Measurements from ENCODE around the gene SLC9A3. TPM values are rescaled to one million over a fixed set of nuclear protein-coding genes. Genes with fewer than 3 reads are reported as not detected.

SLC9A3 gene
- total RNA-seq, 1 donor from 2014 or later = 1.0 TPM

DNA sequence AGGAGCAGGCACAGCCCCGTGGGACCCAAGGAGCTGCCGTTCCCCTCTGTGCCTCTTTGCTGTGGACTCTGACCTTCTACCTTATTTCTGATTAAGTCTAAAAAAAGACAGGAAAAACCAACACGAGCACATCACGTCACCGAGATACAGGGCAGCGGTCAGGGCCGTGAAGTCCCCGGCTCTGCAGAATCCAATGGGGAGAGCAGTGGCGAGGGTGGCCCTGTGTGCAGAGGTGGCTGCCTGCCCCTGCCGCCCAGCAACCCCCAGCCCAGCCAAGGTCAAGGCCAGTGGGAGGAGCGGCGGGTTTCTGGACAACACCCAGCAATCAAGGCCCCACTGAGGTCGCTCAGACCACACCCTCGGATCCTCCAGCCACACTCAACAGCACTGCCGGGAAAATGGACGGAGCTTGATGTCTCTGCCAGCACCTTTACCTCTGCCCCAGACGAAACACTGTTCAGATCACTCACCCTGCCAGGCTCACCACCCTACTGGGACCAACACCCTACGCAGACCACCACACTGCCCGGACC, 32.7 kb upstream of the SLC9A3 start:
- intact Hi-C loops (cut with DNase I) = no loop called here
- DNase-seq (ENCODE audit: low spot score) = peak; percentile 63

DNA sequence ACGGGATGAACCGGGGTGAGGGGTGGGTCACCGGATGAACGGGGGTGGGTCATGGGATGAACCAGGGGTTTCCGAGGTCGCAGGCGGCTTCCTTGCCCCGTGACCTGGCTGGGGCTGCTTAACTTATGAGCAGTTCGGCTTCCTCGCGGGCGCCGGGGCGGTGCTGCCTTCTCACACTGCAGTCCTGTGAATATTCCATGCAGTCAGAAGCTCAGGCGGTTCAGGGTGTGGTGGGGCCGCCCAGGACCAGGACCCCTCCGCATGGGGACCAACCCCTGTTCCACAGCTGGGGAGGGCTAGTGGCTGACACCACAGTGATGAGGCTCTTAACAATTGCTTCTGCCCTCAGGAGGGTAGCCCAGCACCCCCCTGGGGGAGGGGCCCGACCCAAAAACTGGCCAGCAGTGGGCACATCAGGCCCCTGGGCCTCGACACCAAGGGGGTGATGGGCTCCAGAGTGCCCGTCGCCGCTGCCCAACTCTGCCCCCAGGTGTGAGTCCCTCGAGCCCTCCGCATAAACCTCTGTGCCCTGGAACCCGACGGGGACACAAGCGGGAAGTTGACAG, 30.9 kb upstream of the SLC9A3 start:
- intact Hi-C loops (cut with DNase I) = no loop called here
- peak; percentile 63 for DNase-seq (ENCODE audit: low spot score)

DNA sequence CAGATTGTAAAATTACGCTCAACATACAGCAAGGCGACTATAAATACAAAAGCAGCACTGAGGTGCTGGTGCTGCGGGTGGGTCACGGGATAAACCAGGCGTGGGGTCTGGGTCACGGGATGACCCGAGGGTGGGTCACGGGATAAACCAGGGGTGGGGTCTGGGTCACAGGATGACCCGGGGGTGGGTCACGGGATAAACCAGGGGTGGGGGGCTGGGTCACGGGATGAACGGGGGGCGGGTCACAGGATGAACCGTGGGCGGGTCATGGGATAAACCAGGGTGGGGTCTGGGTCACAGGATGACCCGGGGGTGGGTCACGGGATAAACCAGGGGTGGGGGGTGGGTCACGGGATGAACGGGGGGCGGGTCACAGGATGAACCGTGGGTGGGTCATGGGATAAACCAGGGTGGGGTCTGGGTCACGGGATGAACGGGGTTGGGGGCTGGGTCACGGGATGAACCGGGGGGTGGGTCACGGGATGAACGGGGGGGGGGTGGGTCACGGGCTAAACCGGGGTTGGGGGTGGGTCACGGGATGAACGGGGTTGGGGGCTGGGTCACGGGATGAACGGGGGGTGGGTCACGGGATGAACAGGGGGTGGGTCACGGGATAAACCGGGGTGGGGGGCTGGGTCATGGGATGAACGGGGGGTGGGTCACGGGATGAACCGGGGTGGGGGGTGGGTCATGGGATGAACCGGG, 30.2 kb upstream of the SLC9A3 start:
- DNase-seq (ENCODE audit: low spot score) = no peak
- intact Hi-C loops (cut with DNase I) = no loop called here

DNA sequence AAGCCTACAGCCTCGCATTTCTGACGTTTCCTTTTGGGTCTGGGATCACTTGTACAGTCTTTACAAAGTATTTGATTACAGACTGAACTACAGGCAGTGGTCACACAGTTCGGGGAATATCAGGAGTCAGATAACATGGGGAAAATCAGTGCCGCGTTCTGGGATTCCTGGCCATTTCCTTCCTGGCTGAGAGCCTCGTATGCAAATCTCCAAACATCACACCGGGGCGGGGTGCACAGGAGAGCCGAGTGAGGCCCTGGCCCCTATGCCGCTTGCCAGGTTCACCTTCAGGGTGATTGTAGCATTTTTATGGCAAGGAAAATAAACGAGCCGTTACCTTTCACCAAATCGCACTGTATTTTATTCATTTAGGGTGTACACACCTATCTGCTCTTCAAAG, 29.6 kb upstream of the SLC9A3 start:
- DNase-seq (ENCODE audit: low spot score) = no peak
- intact Hi-C loops (cut with DNase I) = no loop called here

DNA sequence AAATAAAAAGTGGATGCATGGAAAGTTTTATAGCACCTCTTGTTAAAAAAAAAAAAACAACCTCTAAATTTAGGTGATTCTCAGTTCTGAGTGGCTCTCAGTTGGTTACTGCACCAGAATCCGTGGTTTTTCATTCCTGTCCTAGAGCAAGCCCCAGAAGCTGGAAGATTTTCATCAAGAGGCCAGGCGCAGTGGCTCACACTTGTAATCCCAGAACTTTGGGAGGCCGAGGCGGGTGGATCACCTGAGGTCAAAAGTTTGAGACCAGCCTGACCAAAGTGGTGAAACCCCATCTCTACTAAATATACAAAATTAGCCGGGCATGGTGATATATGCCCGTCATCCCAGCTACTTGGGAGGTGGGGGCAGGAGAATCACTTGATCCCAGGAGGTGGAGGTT, 27.2 kb upstream of the SLC9A3 start:
- no peak for DNase-seq (ENCODE audit: low spot score)
- intact Hi-C loops (cut with DNase I) = no loop called here

DNA sequence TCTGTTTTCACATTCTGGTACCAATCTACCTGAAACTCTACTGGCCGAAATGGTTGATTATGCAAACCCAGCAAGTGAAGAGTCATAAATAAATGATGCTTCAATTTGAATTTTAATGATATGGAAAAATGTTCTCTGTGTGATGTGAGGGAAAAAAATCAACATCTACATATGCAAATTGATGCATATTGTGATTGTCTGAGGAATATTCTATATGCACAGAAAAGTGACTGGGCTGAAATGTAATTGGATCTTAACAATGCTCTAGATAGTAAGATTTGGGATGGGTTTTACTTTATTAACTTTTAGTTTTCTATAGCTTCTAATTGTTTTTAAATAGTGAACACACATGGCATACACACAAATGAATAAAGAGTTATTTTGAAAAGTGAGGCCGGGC, 25.0 kb upstream of the SLC9A3 start:
- no peak for DNase-seq (ENCODE audit: low spot score)
- intact Hi-C loops (cut with DNase I) = no loop called here

DNA sequence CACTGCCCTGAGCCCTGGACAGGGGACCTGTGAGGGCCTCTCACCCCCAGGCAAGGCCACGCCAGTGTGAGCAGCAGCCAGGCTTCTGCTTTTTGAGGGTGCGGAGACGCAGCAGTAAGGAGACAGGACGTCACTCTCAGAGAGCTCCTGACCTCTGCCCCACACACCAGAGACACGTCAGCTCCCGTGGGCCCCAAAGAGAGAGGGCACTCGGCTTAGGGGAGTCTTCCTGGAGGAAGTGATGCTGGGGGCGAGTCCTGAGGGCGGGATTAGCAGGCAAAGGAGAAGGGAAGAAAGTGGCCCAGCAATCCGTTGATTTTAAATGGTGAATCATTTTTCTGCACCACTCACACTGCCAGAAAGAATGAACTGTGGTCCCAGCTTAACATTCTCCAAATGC, 24.0 kb upstream of the SLC9A3 start:
- intact Hi-C loops (cut with DNase I) = no loop called here
- DNase-seq (ENCODE audit: low spot score) = peak; percentile 53

DNA sequence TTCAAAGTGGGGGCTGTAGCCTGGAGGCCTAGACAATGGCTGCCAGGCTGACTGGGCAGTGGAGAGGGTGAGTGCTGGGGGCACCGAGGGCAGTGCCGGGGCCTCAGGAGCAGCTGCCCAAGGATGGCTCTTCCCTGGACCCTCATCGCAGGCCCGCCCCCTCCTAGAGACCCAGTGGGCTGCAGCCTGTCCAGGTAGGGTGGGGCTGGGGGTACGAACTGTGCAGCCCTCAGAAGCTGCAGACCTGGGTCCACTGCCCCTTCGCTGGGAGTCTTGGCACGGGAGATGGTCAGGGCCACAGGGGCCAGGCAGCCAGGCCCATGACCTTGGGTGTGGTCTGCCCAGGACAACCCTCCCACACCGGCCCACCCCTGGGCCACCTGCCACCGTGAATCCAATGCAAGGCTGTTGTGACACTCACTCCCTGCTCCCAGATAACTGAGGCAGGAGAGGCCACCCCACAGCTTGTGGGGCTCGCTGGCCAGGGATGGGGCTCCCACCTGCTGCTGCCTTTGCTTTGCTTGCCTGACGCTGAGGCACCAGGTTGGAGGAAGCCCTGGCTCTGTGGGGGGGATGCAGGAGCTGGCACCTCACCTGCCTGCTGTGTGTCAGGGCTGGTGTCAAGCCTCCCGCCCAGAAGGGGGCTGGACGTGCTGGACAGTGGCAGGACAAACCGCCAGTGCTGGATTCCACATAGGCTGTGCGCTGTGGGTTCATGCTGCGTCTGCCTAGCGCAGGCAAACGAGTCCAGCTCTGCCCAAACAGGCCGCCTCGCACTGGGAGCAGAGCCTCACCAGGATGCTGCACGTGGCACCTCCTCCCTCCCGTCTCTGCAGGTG, 23.1 kb upstream of the SLC9A3 start:
- DNase-seq (ENCODE audit: low spot score) = peak; percentile 63
- intact Hi-C loops (cut with DNase I) = no loop called here

DNA sequence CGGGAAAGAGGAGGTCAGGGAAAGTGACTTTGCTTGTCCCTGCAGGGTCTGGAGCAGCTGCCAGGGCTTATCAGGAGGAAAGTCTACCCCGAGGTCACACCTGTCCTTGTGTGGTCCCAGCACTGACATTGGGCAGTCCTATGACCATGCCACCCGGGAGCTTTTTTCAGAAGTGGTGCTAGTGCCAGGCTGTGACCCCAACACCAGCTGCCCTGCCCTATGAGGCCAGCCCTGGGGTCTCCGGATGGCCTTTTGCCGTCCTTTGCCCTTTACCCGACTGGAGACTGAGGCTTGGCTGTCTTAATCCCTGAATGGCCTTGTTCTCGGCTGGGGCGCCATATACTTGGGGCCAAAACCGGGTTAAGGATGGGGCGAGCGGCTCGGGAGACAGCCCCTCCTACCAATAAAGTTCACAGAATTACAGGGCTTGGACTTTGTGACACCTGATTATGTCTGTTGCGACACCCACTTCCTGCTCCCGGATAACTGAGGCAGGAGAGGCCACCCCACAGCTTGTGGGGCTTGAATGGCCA, 22.2 kb upstream of the SLC9A3 start:
- DNase-seq (ENCODE audit: low spot score) = peak; percentile 67
- intact Hi-C loops (cut with DNase I) = no loop called here

DNA sequence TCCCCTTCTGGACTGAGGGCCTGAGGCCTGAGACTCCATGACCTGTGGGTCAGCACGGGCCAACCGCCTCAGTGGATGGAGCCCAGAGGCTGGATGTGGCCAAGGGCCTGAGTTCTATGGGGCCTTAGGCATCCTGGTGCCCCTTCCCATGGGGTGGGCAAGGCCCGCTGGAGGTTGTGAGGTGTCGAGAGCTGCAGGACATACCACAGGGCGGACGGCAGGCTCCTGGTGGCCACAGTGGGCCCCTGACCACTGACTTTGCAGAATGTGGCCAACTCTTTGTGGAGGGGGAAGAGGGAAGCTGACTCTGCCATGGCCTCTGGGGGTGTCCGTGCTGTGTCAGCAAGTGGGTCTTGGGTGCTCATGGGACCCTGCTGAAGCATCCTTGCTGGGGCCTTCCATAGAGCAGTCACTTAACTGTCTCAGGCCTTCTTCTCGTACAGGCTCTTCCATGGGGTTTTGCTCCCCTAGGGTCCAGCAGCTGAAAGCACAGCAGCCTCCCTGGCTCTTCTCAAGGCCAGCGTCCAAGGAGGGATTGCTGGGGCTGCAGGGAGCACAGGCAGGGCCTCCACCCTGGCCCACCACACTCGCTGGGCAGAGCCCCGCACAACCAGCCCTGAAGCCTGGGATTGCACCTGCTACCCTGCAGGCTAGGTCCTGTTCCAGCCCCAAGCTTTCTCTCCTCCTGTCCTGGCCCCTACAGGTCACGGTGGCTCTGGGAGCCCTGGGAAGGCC, 21.6 kb upstream of the SLC9A3 start:
- intact Hi-C loops (cut with DNase I) = no loop called here
- DNase-seq (ENCODE audit: low spot score) = peak; percentile 62

DNA sequence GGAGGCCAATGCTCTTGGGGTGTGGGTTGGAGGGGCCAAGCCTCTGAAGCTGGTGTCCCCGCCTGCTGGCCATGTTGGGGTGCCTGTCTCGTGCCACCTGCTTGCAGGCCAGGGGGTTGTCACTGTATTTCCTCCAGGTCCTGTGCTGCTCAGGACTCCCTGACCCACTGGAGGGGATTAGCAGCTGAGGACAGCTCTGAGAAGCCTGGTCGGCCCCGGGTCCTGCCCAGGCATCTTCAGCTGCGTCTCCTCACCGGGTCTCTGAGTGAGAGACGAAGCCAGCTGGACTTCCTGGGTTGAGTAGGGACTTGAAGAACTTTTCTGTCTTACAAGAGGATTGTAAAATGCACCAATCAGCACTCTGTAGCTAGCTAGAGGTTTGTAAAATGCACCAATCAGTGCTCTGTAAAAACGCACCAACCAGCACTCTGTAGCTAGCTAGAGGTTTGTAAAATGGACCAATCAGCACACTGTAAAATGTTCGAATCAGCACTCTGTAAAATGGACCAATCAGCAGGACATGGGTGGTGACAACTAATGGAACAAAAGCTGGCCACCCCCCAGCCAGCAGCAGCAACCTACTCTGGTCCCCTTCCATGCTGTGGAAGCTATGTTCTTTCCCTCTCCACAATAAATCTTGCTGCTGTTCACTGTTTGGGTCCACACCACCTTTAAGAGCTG, 20.6 kb upstream of the SLC9A3 start:
- intact Hi-C loops (cut with DNase I) = no loop called here

DNA sequence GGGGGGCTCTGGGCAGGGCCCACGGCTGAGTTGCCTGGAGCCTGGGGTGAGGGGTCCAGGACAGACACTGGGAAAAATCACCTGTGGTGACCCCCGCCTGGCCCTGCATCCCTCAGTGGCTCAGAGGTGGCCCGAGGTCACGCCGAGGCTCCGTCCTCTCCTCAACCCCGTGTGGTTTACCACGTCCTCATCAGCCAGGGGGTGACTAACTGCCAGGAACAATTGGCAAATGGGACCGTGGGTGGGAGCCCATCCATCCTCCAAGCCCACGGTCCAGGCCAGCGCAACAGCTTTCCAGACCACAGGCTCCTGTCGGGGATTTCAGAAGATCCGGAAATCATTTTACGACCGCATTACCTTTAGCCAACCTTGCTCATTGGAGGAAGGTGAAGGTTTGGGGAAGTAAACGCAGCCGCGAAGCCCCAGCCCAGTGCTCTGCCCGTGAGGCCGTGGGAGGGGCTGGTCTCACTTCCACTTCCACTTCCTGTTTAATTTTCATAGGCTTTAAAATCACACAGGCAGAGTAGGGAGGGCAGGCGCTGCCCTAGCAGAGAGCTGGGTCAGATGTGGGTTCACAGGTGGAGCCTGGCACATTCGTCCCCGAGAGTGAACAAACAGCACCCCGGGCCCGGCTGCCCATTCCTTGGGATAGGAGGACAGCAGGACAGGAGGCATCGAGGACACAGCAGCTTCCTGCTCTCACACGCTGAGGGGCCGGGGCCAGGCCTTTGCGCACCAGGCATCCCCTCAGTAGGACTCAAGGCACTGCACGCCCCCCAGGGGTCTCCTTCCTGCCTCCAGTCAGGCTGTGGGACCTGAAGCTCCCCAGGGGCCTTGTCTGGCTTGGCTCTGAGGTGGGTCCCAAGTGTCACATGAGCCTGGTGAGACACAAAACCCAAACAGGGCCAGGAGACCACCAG, 19.8 kb upstream of the SLC9A3 start:
- intact Hi-C loops (cut with DNase I) = no loop called here
- peak; percentile 88 for DNase-seq (ENCODE audit: low spot score)

More for the DNA sequence above, 20.6 kb upstream of the SLC9A3 start:
- DNase-seq (ENCODE audit: low spot score) = no peak

DNA sequence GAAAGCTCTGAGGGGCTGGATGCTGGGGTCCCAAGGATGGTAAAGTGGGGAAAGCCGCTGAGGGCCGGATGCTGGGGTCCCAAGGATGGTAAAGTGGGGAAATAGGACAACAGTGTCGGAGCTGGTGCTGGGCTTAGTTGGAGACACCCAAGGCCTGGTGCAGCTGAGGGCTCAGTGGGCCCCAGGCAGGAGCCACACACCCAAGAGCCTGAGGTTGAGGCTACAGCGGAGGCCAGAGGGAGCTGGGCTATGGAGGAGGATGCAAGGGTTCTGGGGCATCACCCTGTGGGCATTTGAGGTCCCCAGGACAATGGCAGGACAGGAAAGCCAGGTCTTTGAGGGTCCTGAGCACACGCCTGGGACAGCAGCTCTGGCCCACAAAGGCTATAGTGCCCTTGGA, 19.1 kb upstream of the SLC9A3 start:
- intact Hi-C loops (cut with DNase I) = no loop called here
- peak; percentile 31 for DNase-seq (ENCODE audit: low spot score)

DNA sequence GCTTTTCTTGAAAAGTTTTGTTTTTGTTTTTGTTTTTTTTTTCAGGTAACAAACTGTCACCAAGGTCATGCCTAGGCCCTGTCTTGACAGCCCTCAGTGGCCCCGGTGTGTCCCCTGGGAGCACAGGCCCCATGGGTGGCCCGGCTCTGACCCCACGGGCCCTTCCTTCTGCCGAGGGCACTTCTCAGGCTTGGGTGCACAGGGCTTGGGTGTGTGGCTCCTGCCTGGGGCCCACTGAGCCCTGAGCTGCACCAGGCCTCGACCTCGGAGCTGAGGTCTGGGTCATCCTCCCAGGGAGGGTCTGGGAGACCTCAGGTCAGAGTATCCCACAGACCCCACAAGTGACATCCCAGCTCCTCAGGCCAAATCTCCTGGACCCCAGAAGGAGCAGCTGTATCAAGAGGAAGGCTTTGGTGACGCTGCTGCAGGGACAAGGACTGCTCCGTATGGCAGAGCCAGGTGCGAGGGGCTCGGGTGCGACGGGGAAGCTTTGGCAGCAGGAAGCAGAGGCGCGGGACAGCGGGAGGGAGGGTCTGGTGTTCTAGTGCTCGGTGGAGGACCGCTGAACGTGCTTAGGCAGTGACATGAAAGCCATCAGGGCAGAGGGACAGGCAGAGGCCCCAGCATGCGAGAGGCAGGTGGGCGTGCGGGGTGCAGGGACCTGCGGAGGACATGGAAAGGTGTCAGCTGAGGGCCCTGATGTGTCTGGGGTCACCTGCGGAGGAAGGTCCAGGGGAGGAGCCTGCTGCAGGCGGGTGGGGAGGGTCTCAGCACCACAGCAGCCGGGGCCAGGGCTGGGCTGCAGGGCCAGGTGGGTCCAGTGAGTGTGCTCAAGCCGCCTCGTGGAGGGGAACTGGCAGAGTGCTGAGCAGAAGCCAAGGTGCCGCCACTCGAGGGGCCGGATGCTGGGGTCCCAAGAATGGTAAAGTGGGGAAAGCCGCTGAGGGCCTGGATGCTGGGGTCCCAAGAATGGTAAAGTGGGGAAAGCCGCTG, 18.4 kb upstream of the SLC9A3 start:
- intact Hi-C loops (cut with DNase I) = no loop called here
- peak; percentile 64 for DNase-seq (ENCODE audit: low spot score)

DNA sequence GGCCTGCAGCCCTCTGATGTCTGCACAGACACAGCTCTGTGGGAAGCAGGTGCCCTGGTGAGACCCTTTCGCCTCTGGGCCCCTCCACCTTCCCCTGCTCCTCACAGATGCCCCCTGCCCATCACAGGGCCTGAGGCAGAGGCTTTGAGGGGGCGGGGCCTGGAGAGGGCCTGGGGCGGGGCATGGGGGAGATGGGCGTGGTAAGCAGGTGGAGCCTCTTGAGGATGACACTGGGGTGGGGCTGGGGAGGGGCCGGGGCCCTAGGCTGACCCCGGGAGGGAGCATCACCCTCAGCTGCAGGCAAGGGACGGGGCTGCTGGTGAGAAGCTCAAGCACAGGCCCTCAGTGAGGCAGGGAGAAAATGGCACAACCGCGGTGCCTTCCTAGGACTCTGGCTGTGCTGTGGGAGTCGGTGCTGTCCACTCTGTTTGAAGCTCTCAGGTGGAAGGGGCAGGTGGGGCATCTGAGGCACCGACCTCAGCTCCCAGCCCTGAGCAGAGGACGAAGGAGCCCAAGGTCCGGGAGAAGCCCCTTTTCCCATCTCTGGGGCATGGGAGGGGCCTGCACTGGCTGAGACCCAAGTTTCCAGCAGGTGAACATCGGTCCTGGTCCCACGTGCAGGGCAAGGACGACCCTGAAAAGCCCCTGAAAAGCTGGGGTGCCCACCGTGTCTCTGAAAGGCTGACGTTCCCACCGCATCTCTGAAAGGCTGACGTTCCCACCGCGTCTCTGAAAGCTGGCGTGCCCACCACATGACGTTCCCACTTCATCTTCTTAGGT, 17.5 kb upstream of the SLC9A3 start:
- intact Hi-C loops (cut with DNase I) = no loop called here

DNA sequence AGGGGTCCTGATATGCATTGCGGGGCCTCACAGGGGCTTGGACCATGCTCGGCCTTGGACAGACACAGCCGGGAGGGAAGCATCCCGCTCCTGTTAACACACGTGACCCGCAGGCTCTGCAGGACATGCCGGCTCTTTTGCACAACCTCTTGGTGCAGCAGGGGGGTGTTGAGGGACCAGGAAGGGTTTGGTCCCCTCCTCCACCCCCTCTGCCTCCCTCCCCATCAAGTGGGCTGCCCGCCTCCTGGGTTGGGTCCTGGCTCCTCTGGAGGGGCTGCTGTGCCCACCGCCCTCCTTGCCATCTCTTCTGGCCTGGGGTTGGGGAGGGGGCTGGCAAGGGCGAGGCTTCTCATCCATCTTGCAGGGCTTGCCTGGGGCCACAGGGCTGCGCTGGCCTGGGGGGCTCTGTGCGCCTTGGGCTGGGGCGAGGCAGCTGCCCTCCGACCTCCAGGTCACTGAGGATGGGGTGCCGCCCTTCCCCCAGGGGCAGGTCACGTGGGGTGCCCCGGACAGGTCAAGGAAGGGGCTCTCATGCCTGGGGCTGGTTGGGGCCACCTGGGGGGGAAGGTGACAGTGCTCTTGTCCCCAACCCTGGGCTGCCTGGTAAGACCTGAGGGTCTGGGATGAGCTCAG, 16.8 kb upstream of the SLC9A3 start:
- peak; percentile 66 for DNase-seq (ENCODE audit: low spot score)
- intact Hi-C loops (cut with DNase I) = no loop called here

More for the DNA sequence above, 17.5 kb upstream of the SLC9A3 start:
- peak; percentile 44 for DNase-seq (ENCODE audit: low spot score)

Measured in cardiac septum (tissue), 1 donor.